Measurements from ENCODE around the gene TTC21B. TPM values are rescaled to one million over a fixed set of nuclear protein-coding genes. Genes with fewer than 3 reads are reported as not detected.

The TTC21B gene
- total RNA-seq, 1 experiment from 2014 or later: 20.8 TPM

DNA sequence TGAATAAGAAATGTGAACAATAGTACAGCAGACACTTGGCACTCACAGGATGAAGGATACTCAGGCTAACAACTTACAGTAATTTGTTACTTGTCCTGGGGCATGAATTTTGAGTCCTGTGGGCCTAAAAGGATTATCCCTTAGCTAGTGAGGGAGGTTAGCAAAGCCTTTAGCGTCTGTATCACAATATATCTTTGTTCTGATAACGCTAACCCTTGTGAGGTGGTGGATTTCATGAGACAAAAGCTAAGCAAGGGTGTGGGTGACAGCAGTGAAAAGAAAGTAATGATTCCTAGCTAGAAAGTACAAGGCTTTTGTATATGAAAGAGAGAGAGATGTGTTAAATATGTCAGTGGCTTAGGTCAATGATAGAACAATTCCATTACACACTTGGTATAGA lies 46.8 kb upstream of the TTC21B start (continued):
- no peak for TF ChIP-seq MYBL2 (CRISPR knock-in tag; IDR thresholded peaks at IDR 0.05)
- TF ChIP-seq, protein P1, sequence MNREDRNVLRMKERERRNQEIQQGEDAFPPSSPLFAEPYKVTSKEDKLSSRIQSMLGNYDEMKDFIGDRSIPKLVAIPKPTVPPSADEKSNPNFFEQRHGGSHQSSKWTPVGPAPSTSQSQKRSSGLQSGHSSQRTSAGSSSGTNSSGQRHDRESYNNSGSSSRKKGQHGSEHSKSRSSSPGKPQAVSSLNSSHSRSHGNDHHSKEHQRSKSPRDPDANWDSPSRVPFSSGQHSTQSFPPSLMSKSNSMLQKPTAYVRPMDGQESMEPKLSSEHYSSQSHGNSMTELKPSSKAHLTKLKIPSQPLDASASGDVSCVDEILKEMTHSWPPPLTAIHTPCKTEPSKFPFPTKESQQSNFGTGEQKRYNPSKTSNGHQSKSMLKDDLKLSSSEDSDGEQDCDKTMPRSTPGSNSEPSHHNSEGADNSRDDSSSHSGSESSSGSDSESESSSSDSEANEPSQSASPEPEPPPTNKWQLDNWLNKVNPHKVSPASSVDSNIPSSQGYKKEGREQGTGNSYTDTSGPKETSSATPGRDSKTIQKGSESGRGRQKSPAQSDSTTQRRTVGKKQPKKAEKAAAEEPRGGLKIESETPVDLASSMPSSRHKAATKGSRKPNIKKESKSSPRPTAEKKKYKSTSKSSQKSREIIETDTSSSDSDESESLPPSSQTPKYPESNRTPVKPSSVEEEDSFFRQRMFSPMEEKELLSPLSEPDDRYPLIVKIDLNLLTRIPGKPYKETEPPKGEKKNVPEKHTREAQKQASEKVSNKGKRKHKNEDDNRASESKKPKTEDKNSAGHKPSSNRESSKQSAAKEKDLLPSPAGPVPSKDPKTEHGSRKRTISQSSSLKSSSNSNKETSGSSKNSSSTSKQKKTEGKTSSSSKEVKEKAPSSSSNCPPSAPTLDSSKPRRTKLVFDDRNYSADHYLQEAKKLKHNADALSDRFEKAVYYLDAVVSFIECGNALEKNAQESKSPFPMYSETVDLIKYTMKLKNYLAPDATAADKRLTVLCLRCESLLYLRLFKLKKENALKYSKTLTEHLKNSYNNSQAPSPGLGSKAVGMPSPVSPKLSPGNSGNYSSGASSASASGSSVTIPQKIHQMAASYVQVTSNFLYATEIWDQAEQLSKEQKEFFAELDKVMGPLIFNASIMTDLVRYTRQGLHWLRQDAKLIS (CRISPR knock-in tag; IDR thresholded peaks at IDR 0.05; ENCODE audit: borderline replicate concordance): no peak

DNA sequence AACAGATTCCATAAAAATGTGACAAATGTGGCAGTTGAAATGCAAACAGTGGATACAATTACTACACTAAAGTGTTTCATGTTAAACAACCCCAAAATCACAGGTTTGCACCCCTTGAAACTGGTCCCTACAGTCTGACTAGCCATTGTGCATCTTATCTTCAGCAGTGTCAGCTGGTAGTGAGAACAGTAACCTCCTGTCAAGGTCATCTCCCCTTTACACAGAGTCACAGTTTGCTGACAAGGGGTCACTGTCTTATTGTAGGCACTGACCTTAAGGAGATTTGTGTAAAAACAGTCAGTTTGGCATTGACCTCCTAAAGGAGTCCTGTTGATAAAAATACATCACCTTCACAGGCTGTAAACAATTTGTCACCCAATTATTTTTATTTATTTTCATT lies 37.3 kb upstream of the TTC21B start:
- no peak overlapping the region for H3K4me3 Mint-ChIP-seq
- H3K27me3 Mint-ChIP-seq (ENCODE audit: low read depth): no peaks in the 10 kb centered on the region; the same call in 1 of the 2 replicates
- H3K27ac Mint-ChIP-seq: no peak overlapping the region
- TF ChIP-seq TP53 (CRISPR knock-in tag; IDR thresholded peaks at IDR 0.05) (no peak), NR3C1 (CRISPR knock-in tag; conservative IDR thresholded peaks at IDR 0.05; ENCODE audit: low read depth) (no peak)
- TF ChIP-seq, protein P2, sequence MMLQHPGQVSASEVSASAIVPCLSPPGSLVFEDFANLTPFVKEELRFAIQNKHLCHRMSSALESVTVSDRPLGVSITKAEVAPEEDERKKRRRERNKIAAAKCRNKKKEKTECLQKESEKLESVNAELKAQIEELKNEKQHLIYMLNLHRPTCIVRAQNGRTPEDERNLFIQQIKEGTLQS (CRISPR knock-in tag; conservative IDR thresholded peaks at IDR 0.05): no peak
- TF ChIP-seq, protein P3, sequence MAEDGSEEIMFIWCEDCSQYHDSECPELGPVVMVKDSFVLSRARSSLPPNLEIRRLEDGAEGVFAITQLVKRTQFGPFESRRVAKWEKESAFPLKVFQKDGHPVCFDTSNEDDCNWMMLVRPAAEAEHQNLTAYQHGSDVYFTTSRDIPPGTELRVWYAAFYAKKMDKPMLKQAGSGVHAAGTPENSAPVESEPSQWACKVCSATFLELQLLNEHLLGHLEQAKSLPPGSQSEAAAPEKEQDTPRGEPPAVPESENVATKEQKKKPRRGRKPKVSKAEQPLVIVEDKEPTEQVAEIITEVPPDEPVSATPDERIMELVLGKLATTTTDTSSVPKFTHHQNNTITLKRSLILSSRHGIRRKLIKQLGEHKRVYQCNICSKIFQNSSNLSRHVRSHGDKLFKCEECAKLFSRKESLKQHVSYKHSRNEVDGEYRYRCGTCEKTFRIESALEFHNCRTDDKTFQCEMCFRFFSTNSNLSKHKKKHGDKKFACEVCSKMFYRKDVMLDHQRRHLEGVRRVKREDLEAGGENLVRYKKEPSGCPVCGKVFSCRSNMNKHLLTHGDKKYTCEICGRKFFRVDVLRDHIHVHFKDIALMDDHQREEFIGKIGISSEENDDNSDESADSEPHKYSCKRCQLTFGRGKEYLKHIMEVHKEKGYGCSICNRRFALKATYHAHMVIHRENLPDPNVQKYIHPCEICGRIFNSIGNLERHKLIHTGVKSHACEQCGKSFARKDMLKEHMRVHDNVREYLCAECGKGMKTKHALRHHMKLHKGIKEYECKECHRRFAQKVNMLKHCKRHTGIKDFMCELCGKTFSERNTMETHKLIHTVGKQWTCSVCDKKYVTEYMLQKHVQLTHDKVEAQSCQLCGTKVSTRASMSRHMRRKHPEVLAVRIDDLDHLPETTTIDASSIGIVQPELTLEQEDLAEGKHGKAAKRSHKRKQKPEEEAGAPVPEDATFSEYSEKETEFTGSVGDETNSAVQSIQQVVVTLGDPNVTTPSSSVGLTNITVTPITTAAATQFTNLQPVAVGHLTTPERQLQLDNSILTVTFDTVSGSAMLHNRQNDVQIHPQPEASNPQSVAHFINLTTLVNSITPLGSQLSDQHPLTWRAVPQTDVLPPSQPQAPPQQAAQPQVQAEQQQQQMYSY (CRISPR knock-in tag; IDR thresholded peaks at IDR 0.05): no peak
- no peaks in the 10 kb centered on the region for H3K9me3 Mint-ChIP-seq
- CTCF ChIA-PET: no interaction called here
- H3K36me3 Mint-ChIP-seq: no peaks in the 10 kb centered on the region
- DNase-seq (ENCODE audit: low spot score) (no peak), ATAC-seq (no peak)
- POLR2A ChIA-PET: no interaction called here
- H3K4me1 Mint-ChIP-seq: 0 out of 2 replicates have a peak, but pooled peaks cover 4% of the 10 kb centered on the region

DNA sequence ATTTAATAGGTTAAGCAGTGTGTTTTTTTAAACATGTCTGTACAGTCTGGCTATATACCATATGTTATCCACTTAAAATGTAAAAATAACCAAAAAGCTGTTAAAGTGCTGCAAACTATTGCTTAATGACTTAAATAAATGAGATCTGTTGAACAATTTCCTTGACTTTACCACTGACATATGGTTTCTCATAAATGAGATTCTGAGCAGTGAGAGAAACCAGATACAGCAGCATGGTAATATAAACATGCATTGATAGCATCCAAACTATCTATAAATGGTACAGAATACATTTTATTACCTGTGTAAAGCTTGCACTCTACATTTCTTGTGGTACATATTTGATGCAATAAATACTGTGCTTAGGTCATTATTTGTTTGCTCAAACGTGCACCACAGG lies 36.3 kb upstream of the TTC21B start:
- no peak overlapping the region for H3K27ac Mint-ChIP-seq
- ChIA-PET POLR2A (no interaction called here), CTCF (no interaction called here)
- TF ChIP-seq, protein P4, sequence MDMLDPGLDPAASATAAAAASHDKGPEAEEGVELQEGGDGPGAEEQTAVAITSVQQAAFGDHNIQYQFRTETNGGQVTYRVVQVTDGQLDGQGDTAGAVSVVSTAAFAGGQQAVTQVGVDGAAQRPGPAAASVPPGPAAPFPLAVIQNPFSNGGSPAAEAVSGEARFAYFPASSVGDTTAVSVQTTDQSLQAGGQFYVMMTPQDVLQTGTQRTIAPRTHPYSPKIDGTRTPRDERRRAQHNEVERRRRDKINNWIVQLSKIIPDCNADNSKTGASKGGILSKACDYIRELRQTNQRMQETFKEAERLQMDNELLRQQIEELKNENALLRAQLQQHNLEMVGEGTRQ (CRISPR knock-in tag; IDR thresholded peaks at IDR 0.05): no peak
- TF ChIP-seq TP53 (CRISPR knock-in tag; IDR thresholded peaks at IDR 0.05): no peak
- TF ChIP-seq, protein P5, sequence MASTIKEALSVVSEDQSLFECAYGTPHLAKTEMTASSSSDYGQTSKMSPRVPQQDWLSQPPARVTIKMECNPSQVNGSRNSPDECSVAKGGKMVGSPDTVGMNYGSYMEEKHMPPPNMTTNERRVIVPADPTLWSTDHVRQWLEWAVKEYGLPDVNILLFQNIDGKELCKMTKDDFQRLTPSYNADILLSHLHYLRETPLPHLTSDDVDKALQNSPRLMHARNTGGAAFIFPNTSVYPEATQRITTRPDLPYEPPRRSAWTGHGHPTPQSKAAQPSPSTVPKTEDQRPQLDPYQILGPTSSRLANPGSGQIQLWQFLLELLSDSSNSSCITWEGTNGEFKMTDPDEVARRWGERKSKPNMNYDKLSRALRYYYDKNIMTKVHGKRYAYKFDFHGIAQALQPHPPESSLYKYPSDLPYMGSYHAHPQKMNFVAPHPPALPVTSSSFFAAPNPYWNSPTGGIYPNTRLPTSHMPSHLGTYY (CRISPR knock-in tag; IDR thresholded peaks at IDR 0.05): no peak
- TF ChIP-seq, protein P6, sequence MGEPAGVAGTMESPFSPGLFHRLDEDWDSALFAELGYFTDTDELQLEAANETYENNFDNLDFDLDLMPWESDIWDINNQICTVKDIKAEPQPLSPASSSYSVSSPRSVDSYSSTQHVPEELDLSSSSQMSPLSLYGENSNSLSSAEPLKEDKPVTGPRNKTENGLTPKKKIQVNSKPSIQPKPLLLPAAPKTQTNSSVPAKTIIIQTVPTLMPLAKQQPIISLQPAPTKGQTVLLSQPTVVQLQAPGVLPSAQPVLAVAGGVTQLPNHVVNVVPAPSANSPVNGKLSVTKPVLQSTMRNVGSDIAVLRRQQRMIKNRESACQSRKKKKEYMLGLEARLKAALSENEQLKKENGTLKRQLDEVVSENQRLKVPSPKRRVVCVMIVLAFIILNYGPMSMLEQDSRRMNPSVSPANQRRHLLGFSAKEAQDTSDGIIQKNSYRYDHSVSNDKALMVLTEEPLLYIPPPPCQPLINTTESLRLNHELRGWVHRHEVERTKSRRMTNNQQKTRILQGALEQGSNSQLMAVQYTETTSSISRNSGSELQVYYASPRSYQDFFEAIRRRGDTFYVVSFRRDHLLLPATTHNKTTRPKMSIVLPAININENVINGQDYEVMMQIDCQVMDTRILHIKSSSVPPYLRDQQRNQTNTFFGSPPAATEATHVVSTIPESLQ (CRISPR knock-in tag; IDR thresholded peaks at IDR 0.05): no peak
- no peak for TF ChIP-seq ZNF671 (CRISPR knock-in tag; IDR thresholded peaks at IDR 0.05)
- no peak for TF ChIP-seq SOX15 (CRISPR knock-in tag; IDR thresholded peaks at IDR 0.05)
- TF ChIP-seq FOXJ3 (CRISPR knock-in tag; IDR thresholded peaks at IDR 0.05; ENCODE audit: borderline replicate concordance): no peak
- TF ChIP-seq, protein P7, sequence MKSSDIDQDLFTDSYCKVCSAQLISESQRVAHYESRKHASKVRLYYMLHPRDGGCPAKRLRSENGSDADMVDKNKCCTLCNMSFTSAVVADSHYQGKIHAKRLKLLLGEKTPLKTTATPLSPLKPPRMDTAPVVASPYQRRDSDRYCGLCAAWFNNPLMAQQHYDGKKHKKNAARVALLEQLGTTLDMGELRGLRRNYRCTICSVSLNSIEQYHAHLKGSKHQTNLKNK (CRISPR knock-in tag; IDR thresholded peaks at IDR 0.05): no peak
- no peak for TF ChIP-seq SMAD4 (CRISPR knock-in tag; IDR thresholded peaks at IDR 0.05)
- H3K4me3 Mint-ChIP-seq: no peak overlapping the region
- DNase-seq (ENCODE audit: low spot score) (no peak), ATAC-seq (no peak)
- H3K27me3 Mint-ChIP-seq (ENCODE audit: low read depth): no peaks in the 10 kb centered on the region; the same call in 1 of the 2 replicates
- H3K36me3 Mint-ChIP-seq: no peaks in the 10 kb centered on the region
- H3K9me3 Mint-ChIP-seq: no peaks in the 10 kb centered on the region
- H3K4me1 Mint-ChIP-seq: 0 out of 2 replicates have a peak, but pooled peaks cover 4% of the 10 kb centered on the region
